Smooth muscle cell of the brain vasculature (primary cell): ENCODE data around the gene MMD2.
"Not testable (repeated sequence)": the region's sequence is repeated elsewhere in the genome, so short reads cannot be mapped to it uniquely, and the experiment has no call there.

Experiments
- DNase-seq: peaks from one replicate; pipeline ENCODE4 v3.0.0-alpha.2; 2012; ENCODE audit warnings: low read depth, low spot score

The MMD2 gene

GRCh38 chr7:4958477-4959301 lies at the start of gene MMD2:
Gene MMD2 (minus strand): TSS chr7:4959187. CDS start chr7:4959017, 170 bp downstream.
- DNase-seq: no peak

GRCh38 chr7:5005066-5005465 lies 46.1 kb upstream of the MMD2 start:
- DNase-seq: no peak

GRCh38 chr7:5001911-5002310 lies 42.9 kb upstream of the MMD2 start:
- DNase-seq: no peak

- DNase-seq: no peak
Measured at GRCh38 chr7:5001003-5001402, 42.0 kb upstream of the MMD2 start.

- DNase-seq: no peak
Measured at GRCh38 chr7:4999369-4999950, 40.5 kb upstream of the MMD2 start.

GRCh38 chr7:4998910-4999309 lies 39.9 kb upstream of the MMD2 start:
- no peak for DNase-seq

GRCh38 chr7:4998244-4998643 lies 39.3 kb upstream of the MMD2 start:
- no peak for DNase-seq

- DNase-seq: no peak
Measured at GRCh38 chr7:4996696-4997222, 37.8 kb upstream of the MMD2 start.

GRCh38 chr7:4995429-4995969 lies 36.5 kb upstream of the MMD2 start:
- no peak for DNase-seq

- no peak for DNase-seq
Measured at GRCh38 chr7:4993471-4993870, 34.5 kb upstream of the MMD2 start.

- DNase-seq: not testable (repeated sequence)
Measured at GRCh38 chr7:4982741-4983140, 23.8 kb upstream of the MMD2 start.

GRCh38 chr7:4981295-4981890 lies 22.4 kb upstream of the MMD2 start:
- DNase-seq: not testable (repeated sequence)

- not testable (repeated sequence) for DNase-seq
Measured at GRCh38 chr7:4975626-4976025, 16.6 kb upstream of the MMD2 start.

- peak; percentile 82 for DNase-seq
Measured at GRCh38 chr7:4973728-4974198, 14.8 kb upstream of the MMD2 start.

GRCh38 chr7:4972446-4972845 lies 13.5 kb upstream of the MMD2 start:
- DNase-seq: not testable (repeated sequence)

- no peak for DNase-seq
Measured at GRCh38 chr7:4965295-4966022, 6.5 kb upstream of the MMD2 start.

GRCh38 chr7:4964506-4964905 lies 5.5 kb upstream of the MMD2 start:
- DNase-seq: no peak

GRCh38 chr7:4962872-4963775 lies 4.1 kb upstream of the MMD2 start:
- DNase-seq: no peak

GRCh38 chr7:4960363-4960762 lies 1.4 kb upstream of the MMD2 start:
- DNase-seq: no peak

- DNase-seq: no peak
Measured at GRCh38 chr7:4959893-4960292, 906 bp upstream of the MMD2 start.
